GM12892 (cell line): ENCODE results near the gene CHST11.

Experiments
- POLR2AphosphoS5 ChIP-seq: IDR thresholded peaks from 2 replicates; pipeline ENCODE4 v1.6.1; 2011; ENCODE audit warnings: low read depth, low read length, control low read depth
- TAF1 ChIP-seq: IDR thresholded peaks from 2 replicates; pipeline ENCODE4 v1.6.1; 2011; ENCODE audit warnings: low read depth, mild to moderate bottlenecking, control low read depth, low read length, borderline replicate concordance

DNA sequence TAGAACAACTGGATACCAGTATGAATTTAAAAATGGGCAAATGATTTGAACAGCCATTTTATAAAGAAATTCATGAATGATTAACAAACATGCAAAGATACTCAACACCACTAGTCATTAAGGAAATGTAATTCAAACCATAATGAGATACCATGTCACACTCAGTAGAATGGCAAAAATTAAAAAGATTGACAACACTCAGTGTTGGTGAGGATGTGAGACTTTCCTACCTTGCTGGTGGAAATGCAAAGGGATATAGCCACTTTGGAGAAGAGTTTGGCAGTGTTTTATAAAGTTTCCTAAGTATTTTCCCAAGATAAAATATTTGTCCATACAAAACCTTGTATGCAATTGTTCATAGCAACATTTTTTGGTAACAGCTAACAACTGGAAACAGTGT lies 6.0 kb upstream of the CHST11 start:
- TF ChIP-seq TAF1 (no peak), POLR2AphosphoS5 (no peak)
